ENCODE results near the gene PIGN.

PIGN gene

DNA sequence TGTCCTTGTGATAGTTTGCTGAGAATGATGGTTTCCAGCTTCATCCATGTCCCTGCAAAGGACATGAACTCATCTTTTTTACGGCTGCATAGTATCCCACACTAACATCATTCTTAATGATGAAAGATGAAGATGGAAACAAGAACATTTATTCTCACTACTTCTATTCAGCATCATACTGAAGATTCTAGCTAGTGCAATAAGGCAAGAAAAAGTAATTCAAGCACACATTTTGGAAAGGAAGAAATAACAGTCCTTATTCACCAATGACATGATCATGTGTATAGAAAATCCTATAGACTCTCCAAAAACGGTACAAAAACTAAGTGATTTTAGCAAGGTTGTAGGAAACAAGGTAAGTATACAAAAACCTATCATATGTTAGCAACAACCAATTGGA lies 37.4 kb upstream of the PIGN start:
- H3K4me3 ChIP-seq (IDR thresholded peaks at IDR 0.05; ENCODE audit: insufficient read depth, low read depth, low read length) = no peak overlapping the region
- H3K79me2 ChIP-seq (ENCODE audit: insufficient read depth, low read depth) = no peaks in the 10 kb centered on the region
- H4K20me1 ChIP-seq (ENCODE audit: insufficient read depth) = no peaks in the 10 kb centered on the region
- H3K4me2 ChIP-seq = no peak overlapping the region
- no peaks in the 10 kb centered on the region for H3K27me3 ChIP-seq (ENCODE audit: insufficient read depth, low read depth)
- no peak overlapping the region for H3K9ac ChIP-seq
- no peak overlapping the region for H2AFZ ChIP-seq (ENCODE audit: low read depth)
- no peak for TF ChIP-seq CTCF (conservative IDR thresholded peaks at IDR 0.05; ENCODE audit: low read depth, low read length)
- H3K4me1 ChIP-seq (ENCODE audit: low read depth, poor library complexity, severe bottlenecking) = no peaks in the 10 kb centered on the region
- H3K36me3 ChIP-seq (ENCODE audit: insufficient read depth) = peaks cover 7% of the 10 kb centered on the region
- no peak overlapping the region for H3K27ac ChIP-seq

DNA sequence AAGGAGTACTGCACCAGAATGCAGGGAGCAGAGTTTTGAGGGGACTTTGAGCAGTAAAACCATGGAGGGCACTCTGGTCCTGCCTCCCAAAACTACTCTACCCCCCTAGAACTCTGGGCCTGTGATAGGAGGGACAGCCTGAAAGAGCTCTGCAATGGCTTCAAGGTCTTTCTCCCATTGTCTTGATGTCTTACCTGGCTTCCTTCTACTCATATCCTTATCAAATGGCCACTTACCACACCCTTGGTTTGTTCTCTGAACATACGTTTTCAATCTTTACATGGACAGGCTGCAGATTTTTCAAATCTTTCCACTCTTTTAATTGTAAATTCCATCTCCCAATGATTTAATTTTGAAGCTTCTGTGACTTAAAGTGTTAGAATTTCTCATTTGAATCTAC lies 27.9 kb upstream of the PIGN start:
- Histone ChIP-seq H3K9ac (no peak overlapping the region), H3K4me1 (ENCODE audit: low read depth, poor library complexity, severe bottlenecking) (peaks cover 15% of the 10 kb centered on the region), H3K27ac (no peak overlapping the region), H3K4me3 (IDR thresholded peaks at IDR 0.05; ENCODE audit: insufficient read depth, low read depth, low read length) (no peak overlapping the region), H3K79me2 (ENCODE audit: insufficient read depth, low read depth) (peaks cover 33% of the 10 kb centered on the region; the same call in 1 of the 2 replicates), H3K27me3 (ENCODE audit: insufficient read depth, low read depth) (no peaks in the 10 kb centered on the region), H4K20me1 (ENCODE audit: insufficient read depth) (no peaks in the 10 kb centered on the region), H3K36me3 (ENCODE audit: insufficient read depth) (no peaks in the 10 kb centered on the region), H3K4me2 (no peak overlapping the region), H2AFZ (ENCODE audit: low read depth) (no peak overlapping the region)
- TF ChIP-seq CTCF (conservative IDR thresholded peaks at IDR 0.05; ENCODE audit: low read depth, low read length) = no peak

- Histone ChIP-seq H3K27me3 (ENCODE audit: insufficient read depth, low read depth) (no peaks in the 10 kb centered on the region), H3K4me1 (ENCODE audit: low read depth, poor library complexity, severe bottlenecking) (peaks cover 9% of the 10 kb centered on the region), H3K9ac (no peak overlapping the region), H3K36me3 (ENCODE audit: insufficient read depth) (no peaks in the 10 kb centered on the region), H3K4me3 (IDR thresholded peaks at IDR 0.05; ENCODE audit: insufficient read depth, low read depth, low read length) (no peak overlapping the region), H3K27ac (no peak overlapping the region), H3K4me2 (no peak overlapping the region), H2AFZ (ENCODE audit: low read depth) (no peak overlapping the region), H3K79me2 (ENCODE audit: insufficient read depth, low read depth) (peaks cover 44% of the 10 kb centered on the region; the same call in 1 of the 2 replicates), H4K20me1 (ENCODE audit: insufficient read depth) (no peaks in the 10 kb centered on the region)
- TF ChIP-seq CTCF (conservative IDR thresholded peaks at IDR 0.05; ENCODE audit: low read depth, low read length) = no peak
Observed at GRCh38 chr18:62211325-62211828, 24.5 kb upstream of the PIGN start.

- no peak overlapping the region for H3K27ac ChIP-seq
- no peaks in the 10 kb centered on the region for H3K36me3 ChIP-seq (ENCODE audit: insufficient read depth)
- H2AFZ ChIP-seq (ENCODE audit: low read depth) = no peak overlapping the region
- peaks cover 9% of the 10 kb centered on the region for H3K4me1 ChIP-seq (ENCODE audit: low read depth, poor library complexity, severe bottlenecking)
- H3K9ac ChIP-seq = no peak overlapping the region
- H3K4me3 ChIP-seq (IDR thresholded peaks at IDR 0.05; ENCODE audit: insufficient read depth, low read depth, low read length) = no peak overlapping the region
- TF ChIP-seq CTCF (conservative IDR thresholded peaks at IDR 0.05; ENCODE audit: low read depth, low read length) = no peak
- no peak overlapping the region for H3K4me2 ChIP-seq
- no peaks in the 10 kb centered on the region for H3K27me3 ChIP-seq (ENCODE audit: insufficient read depth, low read depth)
- 0 out of 2 replicates have a peak, but pooled peaks cover 3% of the 10 kb centered on the region for H4K20me1 ChIP-seq (ENCODE audit: insufficient read depth)
- peaks cover 57% of the 10 kb centered on the region; the same call in 1 of the 2 replicates for H3K79me2 ChIP-seq (ENCODE audit: insufficient read depth, low read depth)
Observed at GRCh38 chr18:62210138-62210537, 23.3 kb upstream of the PIGN start.

Data from KMS-11 (cell line).